ENCODE results near the gene DOK1.

Gene DOK1

DNA sequence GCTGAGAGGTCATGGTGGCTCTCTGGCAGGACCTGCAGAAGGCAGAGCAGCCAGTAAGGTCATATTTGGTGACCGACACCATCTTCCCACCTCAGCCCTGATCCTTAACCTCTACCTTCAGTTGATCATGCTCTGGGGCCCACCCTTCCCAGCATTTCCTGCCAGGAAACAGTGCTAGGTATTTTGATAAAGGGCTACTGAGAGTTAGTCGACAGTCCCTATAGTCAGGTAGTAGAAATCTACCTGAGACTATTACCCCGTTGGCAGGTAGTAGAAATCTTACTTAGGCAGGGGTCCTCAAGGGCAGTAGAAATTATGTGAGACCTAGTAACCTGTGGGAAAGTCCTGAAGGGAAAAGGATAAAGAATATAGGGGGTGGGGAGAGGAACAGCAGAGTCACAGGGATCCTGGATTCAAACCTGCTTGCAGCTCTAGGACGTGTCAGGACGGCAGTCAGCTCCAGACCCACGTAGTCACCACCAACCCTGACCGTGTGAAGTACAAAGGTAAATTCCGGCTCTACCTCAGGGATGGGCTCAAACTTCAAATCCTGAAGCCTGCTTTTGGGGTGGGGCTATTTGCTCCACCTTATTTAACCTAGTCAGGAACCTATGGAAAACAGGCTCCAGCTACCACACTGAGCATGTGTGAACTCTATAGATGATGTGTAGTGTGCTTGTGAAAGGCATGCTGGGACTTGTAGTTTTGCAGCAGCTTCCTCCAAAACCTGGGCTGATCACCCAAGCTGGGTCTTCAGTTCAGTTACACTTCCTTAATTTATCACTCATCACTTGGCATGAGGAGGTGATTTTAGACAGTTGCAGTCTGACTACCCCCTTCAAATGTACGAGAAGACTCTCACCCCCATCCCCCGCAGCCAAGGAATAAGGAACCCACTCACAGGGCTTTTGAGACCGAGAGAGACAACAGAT is 28.5 kb upstream of the DOK1 start, which contains the start of gene DQX1:
TSS of gene DQX1 (minus strand) at position 515 of the 932 bp plus-strand sequence. CDS start at position 13, 502 bp downstream.
- DNase-seq: peak; percentile 39

GRCh38 chr2:74526649-74527230 is 27.8 kb upstream of the DOK1 start:
- no peak for DNase-seq

GRCh38 chr2:74527741-74528140 is 26.8 kb upstream of the DOK1 start:
- no peak for DNase-seq

DNA sequence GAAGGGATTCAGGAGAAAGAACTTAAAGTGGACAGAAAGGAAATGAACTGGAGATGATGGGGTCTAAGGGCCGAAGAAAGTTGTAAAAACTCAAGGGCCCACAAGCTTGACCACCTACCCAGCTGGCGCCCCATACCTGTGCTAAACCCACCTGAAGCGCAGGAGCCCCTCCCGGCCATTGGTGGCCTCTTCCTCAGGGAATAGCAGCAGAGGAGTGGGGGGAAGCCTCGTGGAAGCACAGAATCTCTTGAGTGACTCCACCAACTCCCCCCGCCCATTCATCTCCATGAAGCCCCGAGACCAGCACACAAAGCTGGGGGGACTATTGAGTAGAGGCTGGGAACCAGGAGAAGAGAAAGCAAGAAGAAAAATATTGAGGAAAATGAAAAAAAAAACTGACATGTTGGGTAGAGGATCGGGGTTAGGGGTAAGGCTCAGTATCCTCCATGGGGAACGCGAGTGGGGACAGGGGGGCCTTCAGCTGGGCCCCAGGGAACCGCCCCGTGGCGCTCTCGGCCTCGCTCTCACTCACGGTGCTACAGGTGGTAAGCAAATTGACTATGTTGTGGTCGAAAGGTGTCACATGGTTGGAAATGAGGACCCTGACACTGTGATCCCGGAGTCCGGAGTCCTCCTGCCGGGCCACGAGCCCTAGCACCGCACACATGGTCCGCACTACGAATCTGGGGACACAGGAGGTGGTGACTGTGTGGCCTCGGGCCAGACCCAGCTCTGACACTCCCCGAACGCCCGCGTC is 25.7 kb upstream of the DOK1 start:
- no peak for DNase-seq

- peak; percentile 100 for DNase-seq
Observed at GRCh38 chr2:74529357-74530238, 24.9 kb upstream of the DOK1 start, which contains the start of the genes AUP1 and HTRA2. Gene AUP1 (minus strand): TSS chr2:74529706. CDS start chr2:74529629, 77 bp downstream. Gene HTRA2 (plus strand): TSS chr2:74529933. CDS start chr2:74530007, 74 bp downstream.

GRCh38 chr2:74530239-74531187 is 24.0 kb upstream of the DOK1 start:
- no peak for DNase-seq

GRCh38 chr2:74531666-74532065 is 22.9 kb upstream of the DOK1 start:
- no peak for DNase-seq

DNA sequence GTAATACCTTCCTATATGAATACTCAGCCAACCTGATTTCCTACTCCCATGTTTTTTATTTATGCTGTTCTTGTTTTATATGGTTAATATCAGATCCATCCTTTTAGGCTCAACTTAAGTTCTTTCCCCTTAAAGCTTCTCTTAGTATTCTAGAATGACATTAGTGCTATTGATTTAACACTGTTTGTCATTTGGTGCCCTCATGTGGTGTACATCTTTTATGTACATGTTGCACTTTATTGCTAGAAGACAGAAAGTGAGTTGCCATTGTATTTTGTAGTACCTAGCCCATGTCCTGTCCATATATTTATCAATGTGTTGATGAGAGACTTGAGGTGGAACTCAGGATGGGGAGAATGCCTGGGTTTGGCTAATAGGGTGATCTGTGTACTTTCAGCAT is 22.3 kb upstream of the DOK1 start:
- peak; percentile 48 for DNase-seq

DNA sequence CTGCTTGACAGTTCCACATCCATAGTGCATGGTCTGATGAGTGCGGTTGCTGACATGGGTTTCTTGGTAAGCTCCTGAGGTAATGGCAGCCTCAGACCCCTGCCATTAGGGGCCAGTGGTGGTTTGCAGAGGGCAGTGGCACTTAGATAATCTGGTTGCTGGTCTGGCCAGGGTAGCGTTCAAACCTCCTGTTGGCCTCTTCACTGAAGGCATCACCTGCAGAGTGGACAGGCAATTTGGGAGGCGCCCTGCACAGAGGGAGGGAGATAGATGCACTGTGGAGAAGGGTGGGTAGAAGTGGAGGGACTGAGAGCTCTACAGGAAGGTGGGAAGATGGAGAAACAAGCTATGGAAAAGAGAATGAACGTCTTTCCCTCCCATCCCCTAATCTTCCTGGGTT is 21.1 kb upstream of the DOK1 start:
- DNase-seq: no peak

GRCh38 chr2:74534411-74534810 is 20.1 kb upstream of the DOK1 start:
- DNase-seq: no peak

DNA sequence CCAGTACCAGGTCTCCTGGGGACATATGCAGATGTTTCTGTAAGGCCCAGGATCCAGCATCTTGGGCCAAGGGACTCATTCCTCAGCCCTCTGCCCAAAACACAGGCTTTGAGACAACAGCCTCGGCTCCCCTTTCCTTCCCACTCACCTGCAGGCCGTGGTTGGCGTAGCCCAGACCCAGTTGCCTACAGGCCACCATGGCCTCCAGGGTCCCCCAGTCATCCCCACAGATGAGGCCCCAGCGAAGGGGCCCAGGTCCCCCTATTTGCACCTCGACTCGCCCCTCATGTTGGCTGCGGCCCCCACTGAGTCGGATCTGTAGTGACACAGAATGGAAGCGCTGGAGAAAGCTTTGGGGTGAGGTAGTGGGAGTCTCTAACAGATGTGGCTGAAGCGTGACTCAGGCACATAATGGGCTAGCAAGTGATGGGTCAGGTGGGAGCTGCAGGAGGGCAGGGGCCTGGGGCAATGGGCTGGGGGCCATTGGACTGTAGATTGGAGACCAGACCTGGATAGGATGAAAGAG is 19.0 kb upstream of the DOK1 start:
- no peak for DNase-seq

- no peak for DNase-seq
Observed at GRCh38 chr2:74536166-74536950, 18.2 kb upstream of the DOK1 start.

DNA sequence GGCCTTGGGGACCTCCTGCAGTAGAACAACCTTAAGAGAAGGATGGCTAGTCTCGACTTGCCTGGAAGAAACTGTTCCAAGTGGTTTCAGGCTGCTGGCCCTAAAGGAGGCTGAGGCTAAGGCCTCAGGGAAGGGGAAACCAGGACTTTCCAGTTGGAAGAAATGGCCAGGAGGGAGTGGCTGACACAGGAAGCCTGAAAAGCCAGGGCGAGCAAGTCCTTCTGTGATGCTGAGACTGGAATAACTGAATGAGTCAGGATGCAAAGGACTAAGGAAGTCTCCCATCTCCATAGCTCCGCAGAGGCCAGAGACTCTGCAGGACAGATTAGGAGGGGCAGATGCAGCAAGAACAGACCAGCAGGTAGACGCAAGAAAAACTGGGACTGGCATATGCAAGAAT is 17.4 kb upstream of the DOK1 start:
- DNase-seq: no peak

GRCh38 chr2:74538881-74539339 is 15.6 kb upstream of the DOK1 start:
- DNase-seq: no peak

GRCh38 chr2:74540291-74540690 is 14.2 kb upstream of the DOK1 start:
- DNase-seq: no peak

DNA sequence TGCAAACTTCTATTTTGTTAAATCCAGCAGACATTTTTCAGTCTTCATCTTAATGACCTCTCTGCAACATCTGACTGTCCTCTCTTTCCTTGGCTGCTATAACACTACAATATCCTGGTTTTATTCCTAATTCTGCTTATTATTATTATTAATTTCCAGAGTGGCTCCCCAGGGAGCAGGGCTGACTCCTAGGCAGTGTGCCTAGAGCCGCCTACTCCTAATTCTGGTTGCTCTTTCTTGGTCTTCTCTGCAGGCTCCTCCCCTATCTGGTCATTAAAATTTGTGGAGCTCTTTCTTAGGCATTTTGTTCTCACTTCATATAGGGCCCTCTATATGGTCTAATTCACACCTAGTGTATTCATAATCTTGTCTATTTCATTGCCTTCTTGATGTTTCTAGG is 11.5 kb upstream of the DOK1 start:
- no peak for DNase-seq

- DNase-seq: no peak
Observed at GRCh38 chr2:74544634-74545033, 9.9 kb upstream of the DOK1 start.

DNA sequence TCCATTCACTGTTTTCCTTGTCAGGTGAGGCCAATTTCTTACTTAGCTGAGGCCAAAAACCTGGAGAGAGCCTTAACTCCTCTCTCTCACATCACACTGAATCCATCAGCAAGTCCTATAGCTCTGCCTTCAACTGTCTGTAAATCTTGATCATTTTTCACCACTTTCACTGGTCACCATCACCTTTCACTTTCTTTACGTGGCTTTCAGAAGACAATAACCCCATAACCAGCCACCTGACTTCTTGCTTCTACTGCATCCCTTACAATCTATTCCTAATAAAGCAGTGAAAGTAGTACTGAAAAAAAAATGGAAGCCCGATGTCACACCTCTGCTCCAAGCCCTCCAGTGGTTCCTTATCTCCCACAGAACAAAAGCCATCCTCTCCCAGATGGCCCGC is 8.5 kb upstream of the DOK1 start:
- no peak for DNase-seq

GRCh38 chr2:74548285-74548899 is 6.1 kb upstream of the DOK1 start:
- no peak for DNase-seq
